Measurements from ENCODE around the gene ARF1.

The ARF1 gene

DNA sequence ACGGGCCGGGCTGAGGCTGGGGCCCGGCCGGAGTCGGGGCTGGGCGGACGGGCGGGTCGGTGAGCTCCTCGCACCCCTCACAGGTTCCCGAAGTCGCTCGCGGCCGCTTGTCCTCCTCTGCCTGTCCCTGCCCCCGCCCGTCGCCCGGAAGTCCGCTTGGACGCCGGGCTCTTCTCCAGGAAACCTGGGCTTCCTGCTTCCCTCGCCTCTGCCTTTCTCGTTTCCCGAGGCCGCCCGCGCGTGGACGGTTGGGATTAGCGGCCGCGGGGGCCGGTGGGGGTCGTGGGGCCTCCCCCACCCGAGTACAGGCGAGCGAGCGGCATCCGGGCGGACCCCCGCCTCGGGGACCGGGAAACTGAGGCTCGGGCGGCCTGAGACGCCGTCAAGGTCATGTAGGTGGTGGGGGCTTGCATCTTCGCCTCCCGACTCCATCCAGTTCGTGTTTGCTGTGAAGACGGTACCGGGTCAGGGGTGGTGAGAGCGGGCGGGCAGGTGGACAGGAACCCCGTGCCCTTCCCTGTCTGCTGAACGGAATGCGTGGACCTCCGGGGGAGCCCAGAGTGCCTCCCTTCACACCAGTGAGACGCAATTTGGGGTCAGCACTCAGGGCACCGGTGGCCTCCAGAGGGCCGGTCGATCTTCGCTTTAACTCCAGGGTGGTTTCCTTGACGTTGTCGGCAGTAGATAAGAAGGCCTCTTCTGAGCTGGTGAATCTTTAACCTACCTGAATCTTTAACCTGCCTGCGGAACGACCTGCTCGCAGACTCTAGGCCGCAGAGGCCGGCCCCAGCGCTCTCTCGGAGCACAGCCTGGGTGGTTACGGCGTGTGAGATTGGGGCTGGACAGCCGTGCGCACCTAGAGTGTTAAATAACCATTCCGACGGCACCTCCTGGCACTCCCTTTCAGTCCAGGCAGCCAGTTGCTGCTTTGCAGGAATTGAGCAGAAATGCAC, 686 bp downstream of the ARF1 start:
- H3K4me3 ChIP-seq (ENCODE audit: low read length), result peak overlapping the region; percentile 66
- no peak for TF ChIP-seq ZNF274 (IDR thresholded peaks at IDR 0.05; ENCODE audit: low read depth, low read length)

DNA sequence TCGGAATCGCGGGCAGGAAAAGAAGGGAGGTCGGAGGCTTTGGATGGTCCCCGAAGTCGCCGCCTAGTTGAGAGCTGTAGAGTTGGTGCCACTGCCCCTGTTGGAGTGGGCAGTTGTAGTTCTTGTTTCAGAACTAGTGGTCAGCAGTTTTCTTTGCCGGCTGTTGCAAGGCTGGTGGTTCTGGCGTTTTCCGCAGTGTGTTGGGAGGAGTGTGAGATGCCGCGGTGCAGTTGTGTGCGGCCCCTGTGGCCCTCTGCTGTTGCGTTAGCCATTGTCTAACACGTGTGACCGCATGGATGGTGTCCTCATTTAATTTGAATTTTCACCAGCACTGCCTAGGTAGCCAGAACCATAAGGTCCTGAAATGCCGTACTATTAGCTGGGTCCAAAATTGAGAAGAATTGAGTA, 1.4 kb downstream of the ARF1 start:
- peak overlapping the region; percentile 66 for H3K4me3 ChIP-seq (ENCODE audit: low read length)
- no peak for TF ChIP-seq ZNF274 (IDR thresholded peaks at IDR 0.05; ENCODE audit: low read depth, low read length)

DNA sequence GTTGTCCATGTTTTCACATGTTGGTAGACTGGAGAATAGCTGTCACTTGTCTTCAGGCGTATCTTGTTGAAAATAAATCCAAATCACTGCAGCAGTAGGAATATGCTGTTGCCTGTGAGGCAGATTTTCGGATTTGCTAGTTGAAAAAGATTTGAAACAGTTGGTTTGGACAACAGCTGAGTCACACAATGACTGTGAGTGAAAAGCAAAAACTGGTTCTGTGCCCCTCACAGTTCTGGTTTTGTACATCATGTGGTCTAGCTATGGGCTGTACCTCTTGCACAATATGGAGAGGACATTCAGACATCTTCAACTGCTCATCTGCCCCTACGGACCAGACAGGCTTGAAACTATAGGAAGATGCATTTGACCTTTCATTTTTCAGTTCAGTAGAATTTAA, 1.8 kb downstream of the ARF1 start:
- no peak for TF ChIP-seq ZNF274 (IDR thresholded peaks at IDR 0.05; ENCODE audit: low read depth, low read length)
- H3K4me3 ChIP-seq (ENCODE audit: low read length), result peak overlapping the region; percentile 66

DNA sequence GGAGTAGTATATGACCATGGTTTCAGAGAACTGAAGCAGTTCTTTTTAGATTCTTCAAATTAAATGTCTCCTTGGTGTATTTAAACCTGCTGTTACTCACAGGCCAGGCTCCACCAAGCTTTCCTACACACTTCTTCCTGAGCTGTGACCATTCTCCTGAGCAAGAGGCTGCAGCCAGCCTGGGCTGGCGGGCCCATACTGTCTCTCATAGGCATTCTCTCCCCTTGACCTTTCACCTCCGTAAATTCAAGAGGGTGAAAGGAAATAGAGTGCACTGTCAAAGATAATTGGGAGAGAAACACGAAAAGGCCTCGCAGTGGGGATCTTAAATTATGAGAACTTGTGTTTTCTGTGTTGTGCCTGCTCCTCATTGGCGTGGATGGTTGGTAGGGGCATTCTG, 2.3 kb downstream of the ARF1 start:
- H3K4me3 ChIP-seq (ENCODE audit: low read length), result peak overlapping the region; percentile 66
- no peak for TF ChIP-seq ZNF274 (IDR thresholded peaks at IDR 0.05; ENCODE audit: low read depth, low read length)

DNA sequence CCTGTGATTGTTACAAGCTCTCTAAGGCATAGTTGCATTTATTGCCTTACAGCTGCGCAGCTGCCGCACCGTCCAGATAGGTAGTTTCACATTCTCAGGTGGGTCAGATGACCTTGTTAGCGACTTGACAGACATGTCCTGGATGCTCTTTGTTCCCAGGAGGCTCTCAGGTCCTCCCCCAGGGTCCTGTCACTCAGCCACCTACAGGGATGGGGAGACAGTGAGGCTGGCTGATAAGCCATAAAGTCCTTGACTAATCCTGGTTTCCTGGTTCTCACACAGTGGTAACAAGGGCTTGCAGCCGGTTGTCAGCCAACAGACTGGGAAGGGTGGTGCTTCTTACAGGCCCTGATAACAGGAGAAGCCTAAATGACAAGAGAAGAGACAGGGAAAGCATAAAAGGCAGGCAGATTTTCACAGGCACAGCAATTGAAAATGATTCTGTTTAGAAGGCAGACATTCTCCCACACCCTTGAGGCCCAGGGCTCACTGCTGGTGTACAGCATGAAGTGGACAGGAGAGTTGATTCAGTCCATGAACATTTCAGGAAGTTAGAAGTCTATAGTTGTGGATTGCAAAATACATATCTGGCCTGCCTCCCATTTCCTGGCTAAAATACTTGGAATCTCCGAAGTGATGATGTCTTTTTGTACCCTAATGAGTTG, 2.9 kb downstream of the ARF1 start:
- TF ChIP-seq ZNF274 (IDR thresholded peaks at IDR 0.05; ENCODE audit: low read depth, low read length), result no peak
- H3K4me3 ChIP-seq (ENCODE audit: low read length), result no peak overlapping the region; the same call in 1 of the 2 replicates

DNA sequence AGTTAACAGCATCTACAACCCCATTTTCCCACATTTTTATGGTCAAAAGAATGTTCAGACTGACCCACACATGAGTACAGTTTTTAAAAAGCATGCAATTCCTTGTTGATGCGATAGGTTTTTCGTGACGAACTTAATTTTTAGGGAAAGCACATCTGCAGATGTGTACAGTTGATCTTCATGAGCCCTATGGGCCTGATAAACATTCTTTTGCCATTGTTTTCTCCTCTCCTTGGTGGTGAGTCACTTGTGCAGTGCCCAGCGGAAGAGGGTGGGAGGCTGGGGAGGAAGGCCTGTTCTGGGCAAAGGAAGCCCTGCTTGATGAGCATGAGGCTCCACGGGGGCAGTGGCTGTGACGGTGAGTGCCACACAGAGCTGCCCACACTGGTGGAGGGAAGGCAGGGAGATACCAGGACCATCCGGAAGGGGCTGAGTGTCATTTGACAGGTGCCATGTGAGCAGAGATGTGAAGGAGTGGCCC, 5.3 kb downstream of the ARF1 start:
- no peak overlapping the region for H3K4me3 ChIP-seq (ENCODE audit: low read length)
- no peak for TF ChIP-seq ZNF274 (IDR thresholded peaks at IDR 0.05; ENCODE audit: low read depth, low read length)

DNA sequence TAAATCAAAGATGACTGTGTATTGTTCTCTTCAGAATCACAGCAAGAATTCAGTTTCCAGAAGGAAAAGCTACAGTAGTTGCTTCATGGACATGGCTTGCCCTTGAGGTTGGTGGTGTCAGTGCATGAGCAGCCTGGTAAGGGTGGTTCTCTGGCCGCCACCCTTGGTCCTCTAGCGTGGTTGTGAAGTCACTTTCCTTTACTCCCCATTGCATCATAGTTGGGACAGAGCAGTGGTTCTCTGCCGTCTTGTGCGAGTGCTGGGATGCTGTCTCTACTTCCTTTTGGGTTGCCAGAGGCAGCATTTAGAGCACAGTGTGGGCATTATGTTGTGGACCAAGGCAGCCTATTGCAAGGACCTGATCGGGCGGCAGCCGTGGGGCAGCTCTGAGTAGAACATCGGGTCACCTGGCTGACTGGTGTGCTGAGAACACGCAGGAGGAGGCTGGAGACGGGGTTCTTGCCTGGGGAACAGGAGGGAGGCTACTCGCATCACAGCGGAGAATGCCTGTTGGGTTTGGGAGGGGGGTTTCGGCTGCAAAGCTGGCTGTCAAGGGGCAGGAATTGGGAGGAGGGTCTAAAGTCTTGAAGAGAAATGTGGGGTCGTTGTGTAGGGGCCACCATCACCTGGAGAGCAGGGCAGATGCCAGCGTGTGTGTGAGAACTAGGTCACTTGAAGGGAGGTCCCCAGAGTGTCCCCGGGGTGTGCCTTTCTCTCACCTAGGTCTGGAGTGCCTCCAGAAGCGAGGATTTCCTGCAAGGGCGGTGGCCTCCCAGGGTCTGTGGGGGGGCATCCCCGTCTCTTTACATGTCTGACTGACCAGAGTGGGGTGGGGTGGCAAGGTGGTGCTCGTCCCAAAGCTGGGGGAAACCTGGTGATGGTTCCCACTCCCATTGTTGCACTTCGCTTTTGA, 6.3 kb downstream of the ARF1 start:
- H3K4me3 ChIP-seq (ENCODE audit: low read length), result no peak overlapping the region
- TF ChIP-seq ZNF274 (IDR thresholded peaks at IDR 0.05; ENCODE audit: low read depth, low read length), result no peak

DNA sequence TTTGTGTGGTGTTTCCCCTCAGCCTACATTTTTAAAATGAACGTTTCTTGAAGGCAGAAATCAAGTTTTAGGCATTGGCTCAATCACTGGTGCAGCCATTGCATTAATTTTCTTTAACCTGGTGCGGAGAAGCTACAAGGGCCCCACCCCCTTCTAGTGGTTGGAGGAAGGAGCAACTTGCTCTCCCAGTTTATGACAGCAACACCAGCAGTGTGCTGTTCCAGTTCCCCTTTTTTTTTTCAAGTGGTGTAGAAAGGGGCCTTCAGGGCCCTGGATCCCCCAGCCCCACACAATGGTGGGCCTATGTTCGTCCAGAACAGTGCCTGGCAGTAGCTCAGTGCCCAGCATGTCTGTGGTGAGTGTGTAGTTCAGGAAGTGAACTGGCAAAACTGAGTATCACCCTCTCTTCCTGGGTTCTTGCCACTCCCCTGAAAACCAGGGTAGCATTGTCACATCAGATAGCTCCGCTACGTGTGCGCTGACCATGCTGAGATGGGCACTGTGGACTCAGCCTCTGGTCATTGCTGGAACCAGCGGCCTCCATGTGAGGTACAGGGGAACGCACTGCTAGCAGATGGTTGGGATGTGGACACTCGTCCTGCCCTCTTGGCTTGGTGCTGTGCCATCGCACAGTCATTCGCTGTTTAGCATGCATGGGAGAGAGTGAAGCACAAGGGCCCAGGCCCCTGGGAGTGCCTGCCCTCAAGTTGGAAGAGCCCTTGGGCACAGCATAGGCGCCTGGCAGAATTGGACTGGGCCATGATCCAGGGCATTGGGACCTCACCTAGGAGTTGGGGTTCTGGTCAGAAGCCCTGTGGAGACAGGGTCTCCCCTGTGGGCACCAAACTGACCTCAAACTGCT, 7.2 kb downstream of the ARF1 start:
- no peak for TF ChIP-seq ZNF274 (IDR thresholded peaks at IDR 0.05; ENCODE audit: low read depth, low read length)
- H3K4me3 ChIP-seq (ENCODE audit: low read length), result no peak overlapping the region

DNA sequence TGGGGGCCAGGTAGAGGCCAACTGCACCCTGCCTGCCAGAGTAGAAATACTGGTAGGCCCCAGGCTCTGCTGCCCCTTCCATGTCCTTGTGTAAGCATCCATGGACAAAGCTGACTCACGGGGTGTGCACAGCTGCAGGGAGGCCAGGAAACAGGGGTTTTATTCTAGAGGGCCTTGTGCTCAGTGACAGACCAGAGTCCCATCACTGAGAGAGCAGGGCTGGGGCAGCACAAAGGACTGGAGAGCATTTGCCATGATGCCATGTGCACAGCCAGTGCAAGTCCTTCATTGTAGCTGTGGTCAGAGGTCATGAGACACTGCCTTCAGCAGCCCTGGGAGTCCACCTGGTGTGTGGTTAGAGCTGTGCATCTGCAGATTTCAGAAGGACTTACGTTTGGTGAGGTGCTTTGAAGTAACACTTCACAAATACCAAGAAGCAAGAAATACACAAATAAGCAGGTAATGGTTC, 8.1 kb downstream of the ARF1 start:
- no peak overlapping the region for H3K4me3 ChIP-seq (ENCODE audit: low read length)
- no peak for TF ChIP-seq ZNF274 (IDR thresholded peaks at IDR 0.05; ENCODE audit: low read depth, low read length)

DNA sequence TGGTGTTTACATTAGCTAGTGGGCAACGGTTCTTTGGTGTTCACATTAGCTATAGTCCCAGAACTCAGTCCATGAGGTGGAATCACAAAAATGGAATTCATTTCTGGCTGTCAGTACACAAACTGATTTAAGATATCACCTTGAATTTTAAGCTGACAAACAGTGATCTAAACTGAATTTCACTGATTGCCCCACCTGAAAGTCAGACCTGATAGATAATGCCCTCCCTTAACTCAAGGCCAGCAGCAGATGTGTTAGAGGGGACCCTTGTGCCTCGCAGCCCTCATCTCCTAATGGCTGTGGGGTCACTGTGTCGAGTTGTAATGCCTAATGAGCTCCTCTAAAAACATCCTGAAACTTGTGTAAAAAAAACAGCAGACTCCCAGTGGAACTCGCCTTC, 8.6 kb downstream of the ARF1 start:
- no peak overlapping the region for H3K4me3 ChIP-seq (ENCODE audit: low read length)
- TF ChIP-seq ZNF274 (IDR thresholded peaks at IDR 0.05; ENCODE audit: low read depth, low read length), result no peak

DNA sequence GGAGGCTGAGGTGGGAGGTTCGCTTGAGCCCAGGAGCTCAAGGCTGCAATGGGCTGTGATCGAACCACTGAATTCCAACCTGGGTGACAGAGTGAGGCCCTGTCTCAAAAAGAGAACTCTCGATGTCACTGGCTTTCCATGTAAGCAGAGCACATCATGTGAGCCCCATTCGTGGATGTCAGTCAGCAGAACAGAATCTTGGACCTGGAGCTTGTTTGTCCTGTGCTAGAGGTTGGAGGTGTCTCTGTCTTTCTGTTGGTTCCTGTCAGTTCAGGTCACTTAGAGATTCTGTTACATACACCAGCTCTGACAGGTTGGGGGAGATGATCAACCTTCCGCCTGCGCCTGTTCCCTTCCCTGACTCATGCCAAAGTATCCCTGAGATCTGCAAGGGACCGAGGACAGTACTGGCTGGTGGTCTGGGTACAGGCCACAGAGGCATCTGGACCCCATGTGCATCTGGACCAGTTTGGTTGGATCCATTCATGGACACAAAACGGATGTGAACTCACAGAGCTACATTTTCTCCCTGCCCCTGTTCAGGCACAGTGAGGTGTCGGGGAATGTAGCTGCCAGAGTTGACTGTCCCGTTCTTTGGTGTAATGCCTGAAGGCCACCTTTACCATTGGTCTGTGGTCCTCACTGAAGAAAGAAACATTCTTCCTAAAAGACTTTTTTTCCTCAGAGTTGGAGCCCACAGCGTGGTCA, 10.0 kb downstream of the ARF1 start:
- no peak overlapping the region for H3K4me3 ChIP-seq (ENCODE audit: low read length)

More for the DNA sequence above, 10.0 kb downstream of the ARF1 start:
- TF ChIP-seq ZNF274 (IDR thresholded peaks at IDR 0.05; ENCODE audit: low read depth, low read length), result no peak
